Esophagus muscularis mucosa (tissue), 4 donors: ENCODE measurements around the gene PLEKHA6. TPM values are rescaled to one million over a fixed set of nuclear protein-coding genes. Genes with fewer than 3 reads are reported as not detected.

Experiments used
- DNase-seq: peaks from one replicate; pipeline ENCODE4 v3.0.0-alpha.2; 2017; ENCODE audit errors: extremely low spot score
- H3K27ac ChIP-seq, 4 donors: fragments of 200-600 bp; sonication (generic); replicated peaks in 1 of 4; 1 replicate in 3 of 4; 2 replicates in 1 of 4; pipeline ENCODE4 v1.5.1; 2016 to 2019; ENCODE audit warnings: mild to moderate bottlenecking in 1 of 4
- H3K27me3 ChIP-seq, 4 donors: fragments of 200-600 bp; sonication (generic); one replicate each; pipeline versions ENCODE4 v1.5.1 to v1.6.0; 2016 to 2019
- H3K36me3 ChIP-seq, 4 donors: fragments of 200-600 bp; sonication (generic); one replicate each; pipeline ENCODE4 v1.5.1; 2016 to 2019
- H3K4me1 ChIP-seq, 4 donors: fragments of 200-600 bp; sonication (generic); one replicate each; pipeline ENCODE4 v1.5.1; 2016 to 2019
- H3K4me3 ChIP-seq, 4 donors: fragments of 200-600 bp; sonication (generic); 1 replicate in 2 of 4; 2 replicates in 2 of 4; pipeline ENCODE4 v1.5.1; 2016 to 2019; ENCODE audit warnings: mild to moderate bottlenecking in 4 of 4, moderate library complexity in 1 of 4
- H3K9me3 ChIP-seq, 4 donors: fragments of 200-600 bp; sonication (generic); 1 replicate in 3 of 4; 2 replicates in 1 of 4; pipeline ENCODE4 v1.5.1; 2016 to 2019
- CTCF ChIP-seq, 3 experiments: fragments of 200-600 bp in 2 of 3; fragments of 450-650 bp in 1 of 3; sonication (generic) in 2 of 3; IDR thresholded peaks; one replicate each; pipeline ENCODE4 v1.5.1; 2017 to 2019; ENCODE audit warnings: antibody characterized with exemption in 3 of 3, mild to moderate bottlenecking in 2 of 3, moderate library complexity in 1 of 3
- EP300 ChIP-seq: sonication (generic); formaldehyde crosslinking; IDR thresholded peaks from one replicate; pipeline ENCODE4 v1.6.1; 2017; ENCODE audit warnings: antibody characterized with exemption
- POLR2A ChIP-seq: fragments of 450-650 bp; IDR thresholded peaks from one replicate; pipeline ENCODE4 v1.6.1; 2017; ENCODE audit warnings: antibody characterized with exemption, moderate library complexity, mild to moderate bottlenecking, low read depth
- POLR2AphosphoS5 ChIP-seq, 2 donors: sonication (generic); formaldehyde crosslinking; IDR thresholded peaks; one replicate each; pipeline ENCODE4 v1.6.1; 2017; ENCODE audit warnings: antibody characterized with exemption in 2 of 2
- WGBS: methylation state at CpG from one replicate; pipeline ENCODE4 v1.1.5; 2018; 5-methylcytosine and 5-hydroxymethylcytosine counted together
- intact Hi-C: fragments of 100-400 bp; cut with DNase I; formaldehyde crosslinking; loops from one replicate; pipeline ENCODE4 v1.15.1; 2023
- total RNA-seq, 4 donors: library from RNA; depleted of rRNA; stranded (reverse); fragments of >200 nt; gene quantifications; one replicate each; pipeline versions ENCODE4 v1.1.0 to v1.2.1, GENCODE V29; 2016

PLEKHA6 gene
- total RNA-seq, 4 donors from 2014 or later: 11.9 to 22.4 (median 15.9) TPM

- intact Hi-C loops: no loop called here
- H3K27me3 ChIP-seq: peaks cover 0 to 45% (median 0%) of the 10 kb centered on the region in 4 donors
- no peak for DNase-seq
- TF ChIP-seq EP300 (no peak), POLR2A (no peak), POLR2AphosphoS5 (IDR thresholded peaks at IDR 0.05) (no peak), CTCF (IDR thresholded peaks at IDR 0.05) (no peak)
- no peaks in the 10 kb centered on the region for H3K9me3 ChIP-seq
- WGBS: 74% methylated on average over 6 of the region's 6 CpGs
- no peaks in the 10 kb centered on the region for H3K4me1 ChIP-seq
- H3K27ac ChIP-seq: no peak overlapping the region
- H3K36me3 ChIP-seq: no peaks in the 10 kb centered on the region
- H3K4me3 ChIP-seq: no peak overlapping the region
Measured at GRCh38 chr1:204180133-204180532, 179.6 kb downstream of the PLEKHA6 start.

GRCh38 chr1:204178487-204179281 is 181.0 kb downstream of the PLEKHA6 start:
- no peak overlapping the region for H3K4me3 ChIP-seq
- no peaks in the 10 kb centered on the region for H3K36me3 ChIP-seq
- 88% methylated on average over 6 of the region's 7 CpGs for WGBS
- no peaks in the 10 kb centered on the region for H3K9me3 ChIP-seq
- DNase-seq: no peak
- no peak for TF ChIP-seq EP300
- no peak for TF ChIP-seq POLR2A
- TF ChIP-seq POLR2AphosphoS5 (IDR thresholded peaks at IDR 0.05): no peak
- no peak for TF ChIP-seq CTCF (IDR thresholded peaks at IDR 0.05)
- peaks cover 0 to 58% (median 0%) of the 10 kb centered on the region in 4 donors for H3K27me3 ChIP-seq
- H3K4me1 ChIP-seq: no peaks in the 10 kb centered on the region
- H3K27ac ChIP-seq: no peak overlapping the region
- intact Hi-C loops: no loop called here

GRCh38 chr1:204177133-204177532 is 182.6 kb downstream of the PLEKHA6 start:
- WGBS: 49% methylated on average over 4 of the region's 4 CpGs
- no peaks in the 10 kb centered on the region for H3K4me1 ChIP-seq
- intact Hi-C loops: no loop called here
- TF ChIP-seq EP300: no peak
- no peak for TF ChIP-seq CTCF (IDR thresholded peaks at IDR 0.05)
- TF ChIP-seq POLR2AphosphoS5 (IDR thresholded peaks at IDR 0.05): no peak
- no peak for TF ChIP-seq POLR2A
- no peak overlapping the region for H3K4me3 ChIP-seq
- no peak overlapping the region for H3K27ac ChIP-seq
- H3K36me3 ChIP-seq: no peaks in the 10 kb centered on the region
- no peak for DNase-seq
- H3K9me3 ChIP-seq: no peaks in the 10 kb centered on the region
- peaks cover 0 to 58% (median 0%) of the 10 kb centered on the region in 4 donors for H3K27me3 ChIP-seq

GRCh38 chr1:204176049-204176448 is 183.7 kb downstream of the PLEKHA6 start:
- no peak for TF ChIP-seq POLR2A
- TF ChIP-seq CTCF (IDR thresholded peaks at IDR 0.05): no peak
- TF ChIP-seq EP300: no peak
- no peak for TF ChIP-seq POLR2AphosphoS5 (IDR thresholded peaks at IDR 0.05)
- Histone ChIP-seq H3K4me1 (no peaks in the 10 kb centered on the region), H3K27me3 (peaks cover 0 to 58% (median 0%) of the 10 kb centered on the region in 4 donors), H3K4me3 (no peak overlapping the region), H3K36me3 (no peaks in the 10 kb centered on the region), H3K9me3 (no peaks in the 10 kb centered on the region), H3K27ac (no peak overlapping the region)
- 86% methylated on average over 5 of the region's 5 CpGs for whole genome bisulfite sequencing
- intact Hi-C loops: no loop called here
- no peak for DNase-seq
